Mucosa of stomach (tissue), 1 donor: ENCODE data around the gene CD37.
"Not testable (repeated sequence)": the region's sequence is repeated elsewhere in the genome, so short reads cannot be mapped to it uniquely, and the experiment has no call there.

Experiments
- H3K27me3 ChIP-seq: one replicate; pipeline ENCODE4 v1.7.0; 2013; ENCODE audit warnings: mild to moderate bottlenecking, low read length; ENCODE audit not compliant: control insufficient read depth, insufficient read depth
- H3K36me3 ChIP-seq: one replicate; pipeline ENCODE4 v1.7.0; 2013; ENCODE audit warnings: low read length; ENCODE audit not compliant: control insufficient read depth, insufficient read depth
- H3K4me1 ChIP-seq: one replicate; pipeline ENCODE4 v1.7.0; 2013; ENCODE audit warnings: mild to moderate bottlenecking, low read length; ENCODE audit not compliant: control insufficient read depth, insufficient read depth
- H3K4me3 ChIP-seq: one replicate; pipeline ENCODE4 v1.7.0; 2013; ENCODE audit warnings: low read length
- H3K9ac ChIP-seq: one replicate; pipeline ENCODE4 v1.7.0; 2013; ENCODE audit warnings: mild to moderate bottlenecking, low read length, moderate library complexity
- H3K9me3 ChIP-seq: one replicate; pipeline ENCODE4 v1.7.0; 2013; ENCODE audit warnings: mild to moderate bottlenecking, low read length, moderate library complexity; ENCODE audit not compliant: control insufficient read depth
- donor health status: Pancreatic carcinoma.

CD37 gene

DNA sequence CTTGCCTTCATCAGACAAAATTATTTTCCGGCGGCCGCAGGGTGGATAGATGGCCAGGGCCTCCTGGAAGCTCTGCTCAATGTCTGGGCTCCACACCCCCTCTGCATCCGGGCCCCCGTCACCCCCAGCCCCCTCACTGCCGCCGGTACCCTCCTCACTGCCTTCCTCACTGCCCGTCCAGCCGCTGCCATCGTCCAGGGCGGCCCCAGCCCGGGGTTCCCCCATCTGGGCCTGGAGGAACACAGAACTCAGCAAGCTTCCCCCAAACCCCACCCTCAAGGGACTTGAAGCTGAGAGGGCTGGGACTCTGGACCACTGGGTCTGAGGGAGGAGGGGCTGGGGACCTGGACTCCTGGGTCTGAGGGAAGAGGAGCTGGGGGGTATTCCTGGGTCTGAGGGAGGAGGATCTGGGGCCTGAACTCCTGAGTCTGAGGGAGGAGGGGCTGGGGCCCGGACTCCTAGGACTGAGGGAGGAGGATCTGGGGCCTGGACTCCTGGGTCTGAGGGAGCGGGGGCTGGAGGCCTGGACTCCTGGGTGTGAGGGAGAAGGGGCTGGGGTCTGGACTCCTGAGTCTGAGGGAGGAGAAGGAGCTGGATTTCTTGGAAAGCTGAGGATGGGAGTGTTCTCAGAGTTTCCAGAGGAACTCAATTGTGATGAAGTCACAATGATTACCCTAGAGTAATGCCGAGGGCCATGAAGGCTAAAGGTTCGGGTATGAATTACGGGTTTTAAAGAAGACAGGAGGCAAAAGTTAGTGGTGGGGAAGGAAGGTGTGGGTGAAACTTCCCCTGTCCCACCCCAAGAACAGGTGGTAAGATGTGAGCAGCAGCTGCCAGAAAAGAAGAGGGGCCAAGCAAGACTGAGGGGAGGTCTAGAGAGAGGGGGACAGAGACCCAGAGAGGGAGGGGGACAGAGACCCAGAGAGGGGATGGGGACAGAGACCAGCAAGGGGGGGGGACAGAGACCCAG, 24.9 kb downstream of the CD37 start:
- peaks cover 31% of the 10 kb centered on the region for H3K4me1 ChIP-seq
- no peaks in the 10 kb centered on the region for H3K36me3 ChIP-seq
- no peaks in the 10 kb centered on the region for H3K9me3 ChIP-seq
- H3K27me3 ChIP-seq = peaks cover 16% of the 10 kb centered on the region
- H3K9ac ChIP-seq = no peak overlapping the region
- no peak overlapping the region for H3K4me3 ChIP-seq

DNA sequence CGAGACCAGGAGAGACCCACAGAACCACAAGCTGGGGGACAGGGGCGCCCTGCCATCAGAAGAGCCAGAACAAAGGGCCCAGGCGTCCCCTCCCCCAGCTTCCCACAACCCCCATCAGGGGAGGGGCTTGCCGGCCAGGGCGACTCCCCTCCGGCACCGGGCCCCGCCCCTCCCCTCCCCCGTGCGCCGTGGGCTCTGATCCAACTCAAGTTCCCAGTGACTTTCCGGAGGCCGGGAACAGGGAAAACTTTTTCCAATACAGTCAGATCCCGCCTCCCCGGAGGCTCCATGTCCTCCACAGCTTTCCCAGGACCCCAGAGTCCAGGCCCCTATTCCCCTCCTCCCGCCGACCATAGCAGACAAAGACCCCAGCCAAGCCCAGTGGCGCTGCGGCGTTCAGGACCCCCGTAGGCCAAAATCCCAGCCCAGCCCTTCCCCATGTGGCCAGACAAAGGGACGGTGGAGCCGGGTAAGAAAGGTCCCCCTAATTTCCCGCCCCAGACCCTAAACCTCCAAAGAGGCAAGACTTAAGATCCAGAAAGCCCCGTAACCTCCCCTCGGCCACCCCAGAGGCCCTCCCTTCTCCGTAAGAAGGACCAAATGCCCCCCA, 26.3 kb downstream of the CD37 start:
- Histone ChIP-seq H3K27me3 (peaks cover 16% of the 10 kb centered on the region), H3K4me3 (peak overlapping the region; percentile 19), H3K9ac (peak overlapping the region; percentile 76), H3K4me1 (peaks cover 28% of the 10 kb centered on the region), H3K36me3 (no peaks in the 10 kb centered on the region), H3K9me3 (no peaks in the 10 kb centered on the region)

DNA sequence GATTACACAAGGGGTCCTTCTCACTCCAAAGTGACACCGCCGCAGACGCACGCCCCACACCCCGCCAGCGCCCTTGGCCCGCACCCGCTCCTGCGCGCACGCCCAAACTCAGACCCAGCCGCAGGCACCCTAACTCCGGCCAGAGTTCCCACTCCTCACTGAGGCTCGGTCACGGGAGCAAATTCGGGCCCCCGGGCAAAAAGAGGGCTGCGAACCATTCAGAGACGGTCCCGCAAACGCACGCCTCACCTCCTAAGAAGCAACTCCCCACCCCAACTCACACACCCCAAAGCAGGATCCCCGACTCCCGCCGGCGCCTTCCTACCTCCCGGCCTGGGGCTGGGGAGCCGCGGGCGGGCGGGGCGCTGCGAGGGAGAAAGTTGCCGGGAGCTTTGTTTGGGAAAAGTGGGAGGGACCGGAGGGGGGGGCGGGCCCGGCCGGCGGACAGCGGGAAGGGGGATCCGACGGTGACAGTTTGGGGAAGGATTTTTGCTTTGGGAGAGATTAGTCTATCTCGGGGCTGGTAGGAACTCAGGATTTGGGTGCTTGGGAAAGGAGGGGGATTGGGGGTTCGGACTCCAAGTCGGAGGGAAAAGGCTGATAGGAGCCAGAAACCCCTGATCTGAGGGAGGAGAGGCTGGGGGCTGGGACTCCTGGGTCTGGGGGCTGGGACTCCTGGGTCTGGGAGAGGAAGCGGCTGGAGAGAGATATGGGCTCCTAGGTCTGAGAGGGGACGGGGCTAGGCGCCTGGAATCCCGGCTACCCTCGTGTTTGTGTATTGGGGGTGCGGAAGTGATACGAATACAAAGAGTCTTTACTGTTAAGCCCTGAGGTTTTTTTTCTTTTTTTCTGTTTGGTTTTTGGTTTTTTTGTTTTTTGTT, 27.1 kb downstream of the CD37 start, which contains the start of gene TEAD2:
Gene TEAD2, minus strand, starts transcription at position 369 of the 881 bp plus-strand sequence. CDS start 2,341 bp downstream, outside the sequence.
- peak within 1 kb of the TSS; percentile 76 for H3K9ac ChIP-seq
- no peaks in the 10 kb centered on the region for H3K9me3 ChIP-seq
- H3K36me3 ChIP-seq = no peaks in the 10 kb centered on the region
- peaks cover 28% of the 10 kb centered on the region for H3K4me1 ChIP-seq
- peak within 1 kb of the TSS; percentile 19 for H3K4me3 ChIP-seq
- peaks cover 16% of the 10 kb centered on the region for H3K27me3 ChIP-seq

DNA sequence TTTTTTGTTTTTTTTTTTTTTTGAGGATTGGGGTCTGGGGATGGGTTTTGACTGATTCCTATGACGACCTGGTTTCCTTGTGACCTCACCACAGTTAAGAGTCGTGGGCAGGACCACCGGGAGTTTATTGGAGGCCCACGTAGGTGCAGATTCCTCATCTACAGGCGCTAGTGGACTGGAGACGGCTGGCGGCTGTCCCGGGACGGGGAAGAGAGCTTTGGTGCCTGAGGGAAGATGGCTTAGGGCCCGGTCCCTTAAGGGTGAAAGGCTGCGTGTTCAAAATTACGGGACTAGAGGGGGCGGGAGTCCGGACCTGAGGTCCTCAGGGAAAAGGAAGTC, 27.7 kb downstream of the CD37 start:
- Histone ChIP-seq H3K4me1 (peaks cover 28% of the 10 kb centered on the region), H3K27me3 (peaks cover 16% of the 10 kb centered on the region), H3K36me3 (no peaks in the 10 kb centered on the region), H3K4me3 (no peak overlapping the region), H3K9ac (no peak overlapping the region), H3K9me3 (no peaks in the 10 kb centered on the region)

DNA sequence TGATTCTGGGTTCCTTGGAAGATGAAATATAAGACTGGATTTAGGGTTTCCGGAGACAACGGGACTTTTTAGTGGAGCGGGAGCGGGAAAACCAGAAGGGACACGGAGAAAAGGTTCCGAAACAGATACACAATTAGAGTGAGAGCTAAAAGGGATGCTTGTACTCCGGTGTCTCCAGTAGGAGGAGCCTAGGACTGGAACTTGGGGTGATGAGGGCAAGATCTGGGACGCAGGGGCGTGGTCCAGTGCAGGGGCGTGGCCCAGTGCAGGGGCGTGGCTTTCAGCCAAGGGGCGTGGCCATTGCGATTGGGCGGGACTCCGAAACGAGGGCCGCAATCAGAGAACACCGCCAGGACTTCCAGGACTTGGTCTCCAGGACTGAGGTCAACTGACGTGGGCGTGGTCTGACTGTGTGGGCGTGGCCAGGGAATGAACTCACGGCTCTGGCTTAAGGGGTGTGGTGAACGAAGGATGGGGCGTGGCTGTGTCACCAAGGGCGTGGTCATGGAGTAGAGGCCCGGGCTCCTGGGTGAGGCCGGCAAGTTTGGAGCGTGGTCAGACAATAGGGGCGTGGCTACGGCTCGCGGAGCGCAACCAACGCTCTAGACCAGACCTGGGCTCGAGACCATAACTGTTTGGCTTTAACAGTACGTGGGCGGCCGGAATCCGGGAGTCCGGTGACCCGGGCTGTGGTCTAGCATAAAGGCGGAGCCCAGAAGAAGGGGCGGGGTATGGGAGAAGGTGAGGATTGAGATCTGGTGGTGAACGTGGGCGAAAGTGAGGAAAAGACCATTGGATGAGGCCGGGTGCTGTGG, 28.3 kb downstream of the CD37 start, which contains the start of gene DKKL1:
Gene DKKL1, plus strand, starts transcription at position 610 of the 815 bp plus-strand sequence. Its CDS starts 122 bp downstream, at position 732.
- H3K9ac ChIP-seq = peak within 1 kb of the TSS; percentile 53
- no peaks in the 10 kb centered on the region for H3K36me3 ChIP-seq
- H3K4me1 ChIP-seq = peaks cover 28% of the 10 kb centered on the region
- peaks cover 16% of the 10 kb centered on the region for H3K27me3 ChIP-seq
- no peak within 1 kb of the TSS for H3K4me3 ChIP-seq
- H3K9me3 ChIP-seq = no peaks in the 10 kb centered on the region

DNA sequence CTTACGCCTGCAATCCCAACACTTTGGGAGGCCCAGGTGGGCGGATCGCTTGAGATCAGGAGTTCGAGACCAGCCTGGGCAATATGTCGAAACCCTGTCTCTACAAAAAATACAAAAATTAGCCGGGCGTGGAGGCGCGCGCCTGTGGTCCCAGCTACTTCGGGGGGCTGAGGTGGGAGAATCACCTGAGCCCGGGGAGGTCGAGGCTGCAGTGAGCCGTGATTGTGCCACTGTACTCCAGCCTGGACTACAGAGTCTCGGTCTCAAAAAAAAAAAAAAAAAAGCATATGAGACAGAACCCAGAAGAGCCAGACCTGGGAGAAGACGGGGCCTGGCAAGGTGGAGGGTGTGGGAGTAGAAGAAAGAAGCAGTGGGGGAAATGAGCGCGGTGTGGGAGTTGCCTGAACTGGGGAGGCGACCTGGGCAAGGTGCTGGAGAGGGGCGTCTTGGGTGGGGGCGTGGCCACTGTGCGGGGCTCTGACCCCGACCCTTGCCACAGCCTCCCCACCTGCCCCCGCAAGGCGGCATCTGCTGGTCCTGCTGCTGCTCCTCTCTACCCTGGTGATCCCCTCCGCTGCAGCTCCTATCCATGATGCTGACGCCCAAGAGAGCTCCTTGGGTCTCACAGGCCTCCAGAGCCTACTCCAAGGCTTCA, 29.0 kb downstream of the CD37 start:
- Histone ChIP-seq H3K27me3 (peaks cover 16% of the 10 kb centered on the region), H3K36me3 (no peaks in the 10 kb centered on the region), H3K4me1 (peaks cover 28% of the 10 kb centered on the region), H3K9me3 (no peaks in the 10 kb centered on the region), H3K4me3 (no peak overlapping the region), H3K9ac (peak overlapping the region; percentile 53)

DNA sequence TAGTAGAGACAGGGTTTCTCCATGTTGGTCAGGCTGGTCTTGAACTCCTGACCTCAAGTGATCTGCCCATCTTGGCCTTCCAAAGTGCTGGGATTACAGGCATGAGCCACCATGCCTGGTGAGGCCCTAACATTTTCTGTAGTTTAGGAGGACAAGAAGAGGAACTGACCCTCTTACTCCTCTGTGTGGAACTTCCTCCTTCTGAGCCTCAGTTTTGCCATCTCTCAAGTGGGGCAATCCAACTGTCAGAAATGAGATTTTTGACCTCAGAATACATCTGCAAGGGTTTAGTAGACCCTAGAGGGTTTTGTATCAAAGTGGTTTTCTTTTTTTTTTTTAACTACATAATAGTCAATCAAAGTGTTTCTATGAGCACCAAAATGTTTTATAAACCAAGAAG, 30.9 kb downstream of the CD37 start:
- H3K4me1 ChIP-seq = peaks cover 28% of the 10 kb centered on the region
- H3K9me3 ChIP-seq = no peaks in the 10 kb centered on the region
- no peak overlapping the region for H3K4me3 ChIP-seq
- peaks cover 16% of the 10 kb centered on the region for H3K27me3 ChIP-seq
- H3K36me3 ChIP-seq = no peaks in the 10 kb centered on the region
- no peak overlapping the region for H3K9ac ChIP-seq

DNA sequence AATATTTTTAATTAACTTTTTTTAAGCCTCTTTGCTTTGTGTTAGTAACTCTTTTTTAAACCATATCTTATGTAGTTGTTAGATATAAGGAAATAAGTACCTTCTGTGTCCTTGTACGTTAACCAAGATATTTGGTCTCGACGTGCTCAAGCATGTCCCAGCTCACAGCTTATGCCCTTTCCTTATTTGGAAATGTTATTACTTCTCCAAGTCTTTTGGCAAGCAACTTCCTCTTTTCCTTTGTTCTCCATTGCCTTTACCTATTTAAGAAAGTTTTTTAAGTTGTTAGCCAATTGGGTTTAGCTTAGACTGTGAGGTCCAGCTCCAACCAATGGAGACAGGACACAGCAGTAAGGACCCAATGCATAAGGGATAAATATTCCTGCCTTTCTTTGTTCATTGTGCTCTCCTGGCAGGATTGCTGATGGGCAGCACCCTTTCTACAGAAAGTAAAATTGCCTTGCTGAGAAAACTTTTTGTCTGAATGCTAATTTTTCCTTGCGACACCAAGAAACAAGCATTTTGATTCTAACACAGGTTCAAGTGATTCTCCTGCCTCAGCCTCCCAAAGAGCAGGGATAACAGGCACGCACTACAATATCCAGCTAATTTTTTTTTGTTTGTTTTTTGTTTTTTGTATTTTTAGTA, 33.6 kb downstream of the CD37 start:
- Histone ChIP-seq H3K36me3 (no peaks in the 10 kb centered on the region), H3K4me3 (no peak overlapping the region), H3K27me3 (no peaks in the 10 kb centered on the region), H3K4me1 (peaks cover 4% of the 10 kb centered on the region), H3K9ac (no peak overlapping the region), H3K9me3 (no peaks in the 10 kb centered on the region)

DNA sequence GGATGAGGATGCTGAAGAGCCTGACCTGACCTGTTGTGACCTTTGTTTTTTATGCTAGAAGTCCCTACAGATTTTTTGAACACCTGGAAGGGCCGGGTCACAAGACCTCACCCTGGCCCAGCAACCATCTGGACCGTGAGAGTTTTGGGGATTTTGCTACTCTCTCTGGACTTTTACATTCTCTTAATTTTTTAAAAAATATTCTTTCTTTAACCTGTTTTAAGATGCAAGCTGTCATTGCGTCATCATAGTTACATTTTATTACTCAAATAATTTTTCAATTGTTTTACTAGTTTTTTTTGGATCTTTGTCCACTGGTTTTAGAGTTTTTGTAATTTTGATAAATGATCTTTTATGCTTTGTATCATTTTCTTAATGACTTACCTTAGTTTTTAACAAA, 36.0 kb downstream of the CD37 start:
- H3K9me3 ChIP-seq = no peaks in the 10 kb centered on the region
- H3K4me1 ChIP-seq = no peaks in the 10 kb centered on the region
- no peaks in the 10 kb centered on the region for H3K36me3 ChIP-seq
- no peak overlapping the region for H3K4me3 ChIP-seq
- H3K27me3 ChIP-seq = peaks cover 4% of the 10 kb centered on the region
- H3K9ac ChIP-seq = no peak overlapping the region

DNA sequence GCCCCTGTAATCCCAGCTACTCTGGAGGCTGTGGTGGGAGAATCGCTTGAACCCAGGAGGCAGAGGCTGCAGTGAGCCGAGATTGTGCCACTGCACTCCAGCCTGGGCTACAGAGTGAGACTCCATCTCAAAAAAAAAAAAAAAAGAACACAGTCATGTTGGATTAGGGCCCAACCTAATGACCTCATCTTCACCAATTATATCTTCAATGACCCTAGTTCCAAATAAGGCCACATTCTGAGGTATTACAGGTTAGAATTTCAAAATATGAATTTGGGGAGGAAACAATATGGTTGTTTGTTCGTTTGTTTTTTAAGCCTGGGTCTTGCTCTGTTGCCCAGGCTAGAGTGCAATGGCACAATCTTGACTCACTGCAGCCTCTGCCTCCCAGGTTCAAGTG, 38.0 kb downstream of the CD37 start:
- H3K4me1 ChIP-seq, H3K4me3 ChIP-seq, H3K27me3 ChIP-seq, H3K9me3 ChIP-seq, H3K36me3 ChIP-seq, H3K9ac ChIP-seq: not testable (repeated sequence)
